GM12892 (cell line): ENCODE data around the gene SELP.

ENCODE experiments used
- POLR2AphosphoS5 ChIP-seq: IDR thresholded peaks from 2 replicates; pipeline ENCODE4 v1.6.1; 2011; ENCODE audit warnings: low read depth, low read length, control low read depth
- TAF1 ChIP-seq: IDR thresholded peaks from 2 replicates; pipeline ENCODE4 v1.6.1; 2011; ENCODE audit warnings: low read depth, mild to moderate bottlenecking, control low read depth, low read length, borderline replicate concordance

DNA sequence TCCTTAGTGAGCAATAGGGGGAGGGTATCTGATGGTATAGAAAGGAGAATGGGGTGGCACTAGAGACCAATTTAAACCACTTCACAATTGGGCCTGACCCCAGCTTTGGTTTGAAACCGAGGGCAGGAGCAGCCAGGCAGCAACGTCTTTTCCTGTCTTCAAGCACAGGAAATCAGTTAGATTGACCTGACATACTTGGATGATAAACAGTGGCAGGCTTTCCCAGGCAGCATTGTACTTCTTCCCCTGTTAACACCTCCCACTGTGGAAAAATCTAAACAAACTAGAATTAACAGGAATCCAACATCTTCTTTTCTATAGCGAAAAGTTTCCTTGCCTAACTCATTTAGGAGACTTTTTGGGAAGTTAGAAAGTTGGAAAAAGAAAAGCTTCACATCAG, 40.9 kb upstream of the SELP start:
- TF ChIP-seq POLR2AphosphoS5 (no peak), TAF1 (no peak)
